ENCODE data around the gene FETUB. TPM values are rescaled to one million over a fixed set of nuclear protein-coding genes. Genes with fewer than 3 reads are reported as not detected.

Gene FETUB
- polyA plus RNA-seq, 1 donor (not counting 4 experiments of a cell fraction or from before 2014, with no cell fraction given): 0.25 TPM

GRCh38 chr3:186653984-186654383 is 13.8 kb downstream of the FETUB start:
- DNase-seq (ENCODE audit: low read depth, low spot score): no peak
- H3K4me3 ChIP-seq (ENCODE audit: control insufficient read depth in 2 of 3, extremely low read depth in 1 of 3, insufficient read depth in 2 of 3, low read depth in 1 of 3, low read length in 3 of 3): no peak overlapping the region
- dilution Hi-C loops (cut with MboI; ENCODE audit: extremely low pct_ligation_motif_present, low sequenced_read_pairs): no loop called here
- H4K20me1 ChIP-seq (ENCODE audit: control insufficient read depth, extremely low read depth, insufficient read depth, low read length): no peaks in the 10 kb centered on the region
- no peak for TF ChIP-seq EZH2 (IDR thresholded peaks at IDR 0.05; ENCODE audit: low read length)
- TF ChIP-seq, protein P1, sequence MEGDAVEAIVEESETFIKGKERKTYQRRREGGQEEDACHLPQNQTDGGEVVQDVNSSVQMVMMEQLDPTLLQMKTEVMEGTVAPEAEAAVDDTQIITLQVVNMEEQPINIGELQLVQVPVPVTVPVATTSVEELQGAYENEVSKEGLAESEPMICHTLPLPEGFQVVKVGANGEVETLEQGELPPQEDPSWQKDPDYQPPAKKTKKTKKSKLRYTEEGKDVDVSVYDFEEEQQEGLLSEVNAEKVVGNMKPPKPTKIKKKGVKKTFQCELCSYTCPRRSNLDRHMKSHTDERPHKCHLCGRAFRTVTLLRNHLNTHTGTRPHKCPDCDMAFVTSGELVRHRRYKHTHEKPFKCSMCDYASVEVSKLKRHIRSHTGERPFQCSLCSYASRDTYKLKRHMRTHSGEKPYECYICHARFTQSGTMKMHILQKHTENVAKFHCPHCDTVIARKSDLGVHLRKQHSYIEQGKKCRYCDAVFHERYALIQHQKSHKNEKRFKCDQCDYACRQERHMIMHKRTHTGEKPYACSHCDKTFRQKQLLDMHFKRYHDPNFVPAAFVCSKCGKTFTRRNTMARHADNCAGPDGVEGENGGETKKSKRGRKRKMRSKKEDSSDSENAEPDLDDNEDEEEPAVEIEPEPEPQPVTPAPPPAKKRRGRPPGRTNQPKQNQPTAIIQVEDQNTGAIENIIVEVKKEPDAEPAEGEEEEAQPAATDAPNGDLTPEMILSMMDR (optimal IDR thresholded peaks at IDR 0.05 in 1 of 3, IDR thresholded peaks at IDR 0.05 in 1 of 3, conservative IDR thresholded peaks at IDR 0.05 in 1 of 3; ENCODE audit: extremely low read depth in 1 of 3, insufficient read depth in 2 of 3, low read length in 3 of 3): no peak
- no peak for FAIRE-seq
- H3K27me3 ChIP-seq (ENCODE audit: control insufficient read depth, extremely low read depth, insufficient read depth, low read length): no peaks in the 10 kb centered on the region
- H3K4me2 ChIP-seq (ENCODE audit: control insufficient read depth, extremely low read depth, insufficient read depth, low read depth, low read length): no peak overlapping the region
- H3K4me1 ChIP-seq (ENCODE audit: control insufficient read depth, extremely low read depth, insufficient read depth, low read length): peaks cover 7% of the 10 kb centered on the region
- H3K9ac ChIP-seq (ENCODE audit: control insufficient read depth, extremely low read depth, insufficient read depth, low read length): no peak overlapping the region
- no peaks in the 10 kb centered on the region for H3K36me3 ChIP-seq (ENCODE audit: control insufficient read depth in 2 of 2, extremely low read depth in 1 of 2, insufficient read depth in 2 of 2, low read length in 2 of 2)
- no peaks in the 10 kb centered on the region for H3K9me3 ChIP-seq (ENCODE audit: control insufficient read depth, low read depth, low read length)
- H3K79me2 ChIP-seq (ENCODE audit: control insufficient read depth, insufficient read depth, low read length): no peaks in the 10 kb centered on the region
- no peak overlapping the region for H3K27ac ChIP-seq (ENCODE audit: control insufficient read depth, insufficient read depth, low read length)
- peaks cover 3% of the 10 kb centered on the region for H3K9me1 ChIP-seq (ENCODE audit: control insufficient read depth, extremely low read depth, insufficient read depth, low read length)
- peak overlapping the region; percentile 20 for H2AFZ ChIP-seq (ENCODE audit: control insufficient read depth, low read length)

DNA sequence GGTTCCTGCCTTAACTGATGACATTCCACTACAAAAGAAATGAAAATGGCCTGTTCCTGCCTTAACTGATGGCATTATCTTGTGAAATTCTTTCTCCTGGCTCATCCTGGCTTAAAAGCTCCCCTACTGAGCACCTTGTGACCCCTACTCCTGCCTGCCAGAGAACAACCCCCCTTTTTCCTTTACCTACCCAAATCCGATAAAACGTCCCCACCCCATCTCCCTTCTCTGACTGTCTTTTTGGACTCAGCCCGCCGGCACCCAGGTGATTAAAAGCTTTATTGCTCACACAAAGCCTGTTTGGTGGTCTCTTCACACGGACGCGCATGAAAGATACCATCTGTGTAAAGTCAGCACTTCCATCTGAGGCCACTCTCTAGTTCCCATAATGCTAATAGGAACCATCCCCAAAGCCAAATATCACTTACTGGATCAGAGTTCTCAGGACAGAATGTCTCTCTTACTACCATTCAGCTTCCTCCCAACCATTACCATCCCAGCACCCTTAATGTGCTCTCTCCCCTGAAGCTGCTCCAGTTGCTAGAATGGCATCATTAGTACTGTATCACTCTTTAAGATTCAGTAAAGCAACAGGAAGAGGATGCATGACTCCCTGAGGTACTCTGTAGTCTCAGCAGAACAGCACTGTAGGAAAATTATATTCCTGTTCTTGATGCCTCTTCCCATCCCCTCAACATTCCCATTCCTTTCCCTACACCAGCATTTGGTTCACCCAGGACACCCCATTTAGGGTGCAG is 23.3 kb downstream of the FETUB start:
- no peaks in the 10 kb centered on the region for H3K36me3 ChIP-seq (ENCODE audit: control insufficient read depth in 2 of 2, extremely low read depth in 1 of 2, insufficient read depth in 2 of 2, low read length in 2 of 2)
- no peak overlapping the region for H3K4me3 ChIP-seq (ENCODE audit: control insufficient read depth in 2 of 3, extremely low read depth in 1 of 3, insufficient read depth in 2 of 3, low read depth in 1 of 3, low read length in 3 of 3)
- no peak overlapping the region for H2AFZ ChIP-seq (ENCODE audit: control insufficient read depth, low read length)
- H3K9ac ChIP-seq (ENCODE audit: control insufficient read depth, extremely low read depth, insufficient read depth, low read length): no peak overlapping the region
- no peak for TF ChIP-seq EZH2 (IDR thresholded peaks at IDR 0.05; ENCODE audit: low read length)
- TF ChIP-seq, protein P1 (optimal IDR thresholded peaks at IDR 0.05 in 1 of 3, IDR thresholded peaks at IDR 0.05 in 1 of 3, conservative IDR thresholded peaks at IDR 0.05 in 1 of 3; ENCODE audit: extremely low read depth in 1 of 3, insufficient read depth in 2 of 3, low read length in 3 of 3): no peak
- DNase-seq (ENCODE audit: low read depth, low spot score) (no peak), FAIRE-seq (no peak)
- H3K27me3 ChIP-seq (ENCODE audit: control insufficient read depth, extremely low read depth, insufficient read depth, low read length): no peaks in the 10 kb centered on the region
- no peaks in the 10 kb centered on the region for H3K79me2 ChIP-seq (ENCODE audit: control insufficient read depth, insufficient read depth, low read length)
- H3K9me1 ChIP-seq (ENCODE audit: control insufficient read depth, extremely low read depth, insufficient read depth, low read length): no peaks in the 10 kb centered on the region
- no peak overlapping the region for H3K27ac ChIP-seq (ENCODE audit: control insufficient read depth, insufficient read depth, low read length)
- dilution Hi-C loops (cut with MboI; ENCODE audit: extremely low pct_ligation_motif_present, low sequenced_read_pairs): no loop called here
- H3K4me2 ChIP-seq (ENCODE audit: control insufficient read depth, extremely low read depth, insufficient read depth, low read depth, low read length): no peak overlapping the region
- H3K9me3 ChIP-seq (ENCODE audit: control insufficient read depth, low read depth, low read length): no peaks in the 10 kb centered on the region
- H4K20me1 ChIP-seq (ENCODE audit: control insufficient read depth, extremely low read depth, insufficient read depth, low read length): no peaks in the 10 kb centered on the region
- H3K4me1 ChIP-seq (ENCODE audit: control insufficient read depth, extremely low read depth, insufficient read depth, low read length): peaks cover 2% of the 10 kb centered on the region

Data from keratinocyte (primary cell).